Activated naive CD4-positive, alpha-beta T cell treated with anti-CD3 and anti-CD28 coated beads, Interleukin-2, amount 10 ng/mL, durations not matched to agents 7 days and 5 days (primary cell): ENCODE results near the gene PRM3.

Experiments
- CTCF ChIA-PET: fragments of 350-600 bp; sonication (Branson Sonifier 250); formaldehyde crosslinking; loops from one replicate; lab custom pipeline; 2021; ENCODE audit warnings: antibody characterized with exemption; lab: Charles Lee
- DNase-seq: peaks from one replicate; pipeline ENCODE4 v3.0.0-alpha.2; 2020
- H3K27ac Mint-ChIP-seq: one replicate; pipeline ENCODE4 v1.8.0; 2021; ENCODE audit warnings: mild to moderate bottlenecking, moderate library complexity, mixed read lengths
- H3K27me3 Mint-ChIP-seq: one replicate; pipeline ENCODE4 v1.8.0; 2021; ENCODE audit warnings: mild to moderate bottlenecking, mixed read lengths
- H3K36me3 Mint-ChIP-seq: one replicate; pipeline ENCODE4 v1.8.0; 2021; ENCODE audit warnings: mixed read lengths
- H3K4me1 Mint-ChIP-seq: one replicate; pipeline ENCODE4 v1.8.0; 2021; ENCODE audit warnings: mixed read lengths
- H3K4me3 Mint-ChIP-seq: one replicate; pipeline ENCODE4 v1.8.0; 2021; ENCODE audit warnings: mild to moderate bottlenecking, moderate library complexity, mixed read lengths
- H3K9me3 Mint-ChIP-seq: one replicate; pipeline ENCODE4 v1.8.0; 2021; ENCODE audit warnings: mixed read lengths

Gene PRM3

GRCh38 chr16:11280616-11281522, 7.4 kb upstream of the PRM3 start, which contains the start of gene PRM1:
Gene PRM1 (minus strand): TSS chr16:11281330. CDS start chr16:11281238, 92 bp downstream.
- H3K4me3 Mint-ChIP-seq = no peak within 1 kb of the TSS
- CTCF ChIA-PET = no interaction called here
- no peaks in the 10 kb centered on the region for H3K9me3 Mint-ChIP-seq
- H3K36me3 Mint-ChIP-seq = no peaks in the 10 kb centered on the region
- peaks cover 14% of the 10 kb centered on the region for H3K4me1 Mint-ChIP-seq
- H3K27ac Mint-ChIP-seq = no peak within 1 kb of the TSS
- DNase-seq = no peak
- H3K27me3 Mint-ChIP-seq = peaks cover 76% of the 10 kb centered on the region

- peaks cover 14% of the 10 kb centered on the region for H3K4me1 Mint-ChIP-seq
- DNase-seq = no peak
- no peak overlapping the region for H3K4me3 Mint-ChIP-seq
- CTCF ChIA-PET = no interaction called here
- H3K36me3 Mint-ChIP-seq = no peaks in the 10 kb centered on the region
- no peak overlapping the region for H3K27ac Mint-ChIP-seq
- H3K9me3 Mint-ChIP-seq = no peaks in the 10 kb centered on the region
- peaks cover 76% of the 10 kb centered on the region for H3K27me3 Mint-ChIP-seq
These were observed 5.5 kb upstream of the PRM3 start for GRCh38 chr16:11278681-11279628.

GRCh38 chr16:11277607-11278337, 4.3 kb upstream of the PRM3 start:
- H3K4me1 Mint-ChIP-seq = peaks cover 11% of the 10 kb centered on the region
- no peak overlapping the region for H3K27ac Mint-ChIP-seq
- H3K36me3 Mint-ChIP-seq = no peaks in the 10 kb centered on the region
- peaks cover 76% of the 10 kb centered on the region for H3K27me3 Mint-ChIP-seq
- no peaks in the 10 kb centered on the region for H3K9me3 Mint-ChIP-seq
- no peak overlapping the region for H3K4me3 Mint-ChIP-seq
- no peak for DNase-seq
- CTCF ChIA-PET = no interaction called here

DNA sequence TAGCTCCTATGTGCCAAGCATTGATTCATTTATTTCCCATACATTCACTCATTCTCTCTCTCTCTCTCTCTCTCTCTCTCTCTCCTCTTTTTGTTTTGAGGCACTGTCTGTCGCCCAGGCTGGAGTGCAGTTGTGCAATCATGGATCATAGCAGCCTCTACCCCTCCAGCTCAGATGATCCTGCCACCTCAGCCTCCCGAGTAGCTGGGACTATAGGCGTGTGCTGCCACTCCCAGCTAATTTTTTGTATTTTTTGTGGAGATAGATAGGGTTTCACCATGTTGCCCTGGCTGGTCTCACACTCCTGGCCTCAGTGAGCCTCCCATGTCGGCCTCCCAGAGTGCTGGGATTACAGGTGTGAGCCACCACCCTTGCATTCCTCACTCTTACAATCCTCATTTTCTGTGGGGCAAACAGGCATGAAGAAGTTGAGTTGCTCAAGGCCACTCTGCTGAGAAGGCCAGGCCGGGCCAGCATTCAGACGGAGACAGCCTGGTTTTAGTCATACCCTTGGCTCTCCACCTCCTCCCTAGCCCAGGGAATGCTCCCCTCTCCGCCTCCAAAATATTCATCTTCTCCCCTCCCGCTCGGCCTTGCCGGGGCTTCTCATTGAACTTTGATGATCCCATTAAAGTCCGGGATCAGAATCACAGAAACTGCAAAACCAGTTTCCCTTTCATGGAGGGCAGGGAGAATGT, 3.6 kb upstream of the PRM3 start:
- Mint-ChIP-seq H3K36me3 (no peaks in the 10 kb centered on the region), H3K4me3 (no peak overlapping the region), H3K27me3 (peaks cover 78% of the 10 kb centered on the region), H3K4me1 (peaks cover 11% of the 10 kb centered on the region), H3K9me3 (no peaks in the 10 kb centered on the region), H3K27ac (no peak overlapping the region)
- DNase-seq = no peak
- CTCF ChIA-PET = no interaction called here

DNA sequence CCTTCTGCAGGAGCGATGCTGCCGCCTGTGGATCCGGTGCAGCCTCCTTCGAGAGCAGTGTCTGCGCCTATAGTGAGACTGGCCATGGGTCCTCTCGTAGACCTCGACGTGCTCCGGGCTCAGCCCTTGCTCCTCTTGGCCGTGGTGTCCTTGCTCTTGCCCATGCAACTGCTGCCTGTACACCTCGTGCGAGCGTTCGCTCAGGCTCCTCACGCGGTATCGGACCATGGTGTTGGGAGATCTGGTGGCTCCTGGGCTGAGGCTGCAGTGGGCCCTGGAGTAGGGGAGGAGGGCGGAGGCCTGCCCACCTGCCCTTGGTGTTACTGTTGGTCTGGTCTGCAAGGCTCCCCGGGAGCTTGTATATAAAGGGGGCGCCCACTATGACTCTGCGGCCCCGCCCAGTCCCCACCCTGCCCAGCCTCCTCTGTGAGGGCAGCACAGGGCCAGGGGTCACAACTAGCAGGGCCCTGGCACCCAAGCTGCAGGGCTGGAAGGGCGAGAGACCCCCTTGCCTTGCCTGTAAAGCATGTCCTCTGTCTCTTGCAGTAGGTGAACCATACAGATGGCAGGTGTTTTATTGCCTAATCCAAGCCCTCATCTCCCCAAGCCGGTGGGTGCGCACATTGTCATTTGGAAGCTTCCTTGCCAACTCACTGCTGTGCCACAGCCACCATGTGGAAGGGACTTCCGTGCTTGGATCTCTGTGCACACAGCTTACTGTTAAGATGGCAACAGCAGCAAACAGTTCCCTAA, 2.9 kb upstream of the PRM3 start, which contains the start of gene PRM2:
PRM2 (minus strand) TSS at position 338 of the 753 bp plus-strand sequence; CDS start at position 228, 110 bp downstream.
- Mint-ChIP-seq H3K36me3 (no peaks in the 10 kb centered on the region), H3K4me1 (peaks cover 11% of the 10 kb centered on the region), H3K9me3 (no peaks in the 10 kb centered on the region), H3K27me3 (peaks cover 84% of the 10 kb centered on the region), H3K27ac (no peak within 1 kb of the TSS), H3K4me3 (no peak within 1 kb of the TSS)
- no peak for DNase-seq
- CTCF ChIA-PET = no interaction called here

GRCh38 chr16:11274964-11275363, 1.5 kb upstream of the PRM3 start:
- Mint-ChIP-seq H3K4me1 (peaks cover 11% of the 10 kb centered on the region), H3K27me3 (peaks cover 84% of the 10 kb centered on the region), H3K27ac (no peak overlapping the region), H3K36me3 (no peaks in the 10 kb centered on the region), H3K4me3 (no peak overlapping the region), H3K9me3 (no peaks in the 10 kb centered on the region)
- CTCF ChIA-PET = no interaction called here
- no peak for DNase-seq

DNA sequence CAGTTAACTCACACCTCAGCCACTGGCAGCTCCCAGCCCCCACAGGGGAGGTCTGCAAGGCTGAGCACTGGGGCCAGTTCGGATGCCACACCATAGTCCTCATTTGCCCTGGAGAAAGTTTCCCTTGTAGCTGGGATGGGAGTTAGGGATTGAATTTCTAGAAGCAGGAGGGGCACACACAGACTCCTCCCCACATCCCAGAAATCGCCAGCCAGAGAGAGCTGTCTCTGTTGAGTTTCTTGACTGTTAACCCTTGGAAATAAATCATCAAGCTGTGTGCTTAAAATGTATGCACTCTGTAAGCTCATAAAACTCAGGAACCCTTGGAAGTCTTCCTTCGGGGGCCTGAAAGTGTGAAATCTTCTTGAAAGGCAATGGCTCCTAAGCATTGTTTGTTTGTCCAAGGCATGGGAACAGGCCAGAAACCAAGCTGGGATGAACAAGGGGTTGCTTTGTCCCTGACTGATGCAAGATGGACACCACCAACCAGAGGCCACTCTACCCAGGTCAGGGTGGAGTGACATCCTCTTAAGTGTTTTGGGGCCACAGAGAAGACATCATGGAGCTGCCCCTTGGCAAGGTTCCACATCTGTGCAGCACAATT, 394 bp upstream of the PRM3 start:
- Mint-ChIP-seq H3K4me3 (no peak overlapping the region), H3K27ac (no peak overlapping the region), H3K9me3 (no peaks in the 10 kb centered on the region), H3K27me3 (peaks cover 78% of the 10 kb centered on the region), H3K4me1 (peaks cover 1% of the 10 kb centered on the region), H3K36me3 (no peaks in the 10 kb centered on the region)
- CTCF ChIA-PET = no interaction called here
- no peak for DNase-seq

GRCh38 chr16:11272484-11272883, 945 bp downstream of the PRM3 start:
- no peak for DNase-seq
- CTCF ChIA-PET = interaction anchor here (0.6 kb wide), 1 partner anchor 99 kb away, joined by 3 read pairs; no protein-coding TSS in a partner anchor
- Mint-ChIP-seq H3K27ac (no peak overlapping the region), H3K4me1 (no peaks in the 10 kb centered on the region), H3K27me3 (peaks cover 75% of the 10 kb centered on the region), H3K4me3 (no peak overlapping the region), H3K36me3 (no peaks in the 10 kb centered on the region), H3K9me3 (no peaks in the 10 kb centered on the region)

GRCh38 chr16:11271610-11272009, 1.8 kb downstream of the PRM3 start:
- DNase-seq = no peak
- no peak overlapping the region for H3K4me3 Mint-ChIP-seq
- H3K9me3 Mint-ChIP-seq = no peaks in the 10 kb centered on the region
- H3K27ac Mint-ChIP-seq = no peak overlapping the region
- CTCF ChIA-PET = interaction anchor here (1.0 kb wide), 1 partner anchor 85 kb away, joined by 4 read pairs; no protein-coding TSS in a partner anchor
- no peaks in the 10 kb centered on the region for H3K36me3 Mint-ChIP-seq
- peaks cover 67% of the 10 kb centered on the region for H3K27me3 Mint-ChIP-seq
- H3K4me1 Mint-ChIP-seq = no peaks in the 10 kb centered on the region

DNA sequence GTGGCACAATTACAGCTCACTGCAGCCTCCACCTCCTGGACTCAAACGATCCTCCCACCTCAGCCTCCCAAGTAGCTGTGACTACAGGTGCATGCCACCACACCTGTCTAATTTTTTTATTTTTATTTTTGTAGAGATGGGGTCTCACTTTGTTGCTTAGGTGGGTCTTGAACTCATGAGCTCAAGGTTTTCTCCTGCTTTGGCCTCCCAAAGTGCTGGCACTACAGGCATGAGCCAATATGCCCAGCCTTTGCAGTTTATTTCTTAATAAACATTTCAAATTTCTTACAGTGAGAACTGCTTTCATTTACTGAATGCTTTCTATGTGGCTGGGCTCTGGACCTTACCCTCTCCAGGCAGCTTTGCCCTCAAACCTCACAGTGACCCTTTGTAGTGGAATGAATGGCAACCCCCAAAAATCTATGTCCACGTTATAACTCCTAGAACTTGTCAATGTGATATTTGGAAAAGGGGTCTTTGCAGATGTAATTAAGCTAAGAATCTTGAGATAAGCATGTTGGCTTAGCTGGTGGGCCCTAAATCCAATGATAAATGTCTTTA, 2.7 kb downstream of the PRM3 start:
- H3K4me3 Mint-ChIP-seq = no peak overlapping the region
- CTCF ChIA-PET = interaction anchor here (1.0 kb wide), 1 partner anchor 86 kb away, joined by 4 read pairs; no protein-coding TSS in a partner anchor
- no peaks in the 10 kb centered on the region for H3K9me3 Mint-ChIP-seq
- no peak for DNase-seq
- no peaks in the 10 kb centered on the region for H3K36me3 Mint-ChIP-seq
- H3K27me3 Mint-ChIP-seq = peaks cover 59% of the 10 kb centered on the region
- no peak overlapping the region for H3K27ac Mint-ChIP-seq
- H3K4me1 Mint-ChIP-seq = peaks cover 1% of the 10 kb centered on the region

- Mint-ChIP-seq H3K4me1 (peaks cover 17% of the 10 kb centered on the region), H3K27ac (no peak within 1 kb of the TSS), H3K4me3 (no peak within 1 kb of the TSS), H3K9me3 (no peaks in the 10 kb centered on the region), H3K27me3 (peaks cover 47% of the 10 kb centered on the region), H3K36me3 (no peaks in the 10 kb centered on the region)
- DNase-seq = no peak
- CTCF ChIA-PET = no interaction called here
These were observed 4.5 kb downstream of the PRM3 start, which contains the start of gene TNP2 for GRCh38 chr16:11268921-11269375. Gene TNP2 (minus strand): TSS chr16:11269325. CDS start chr16:11269262, 63 bp downstream.

GRCh38 chr16:11265124-11265523, 8.3 kb downstream of the PRM3 start:
- H3K4me1 Mint-ChIP-seq = peaks cover 42% of the 10 kb centered on the region
- no peak for DNase-seq
- H3K36me3 Mint-ChIP-seq = no peaks in the 10 kb centered on the region
- no peak overlapping the region for H3K4me3 Mint-ChIP-seq
- no peak overlapping the region for H3K27ac Mint-ChIP-seq
- H3K9me3 Mint-ChIP-seq = no peaks in the 10 kb centered on the region
- CTCF ChIA-PET = interaction anchor here (1.4 kb wide), 1 partner anchor 88 kb away, joined by 3 read pairs; no protein-coding TSS in a partner anchor
- H3K27me3 Mint-ChIP-seq = peaks cover 19% of the 10 kb centered on the region
